GM21390 (cell line): ENCODE data around the gene SV2B.
"Not testable (repeated sequence)": the region's sequence is repeated elsewhere in the genome, so short reads cannot be mapped to it uniquely, and the experiment has no call there.

Experiments used
- ATAC-seq: cut with Tn5 transposase; IDR thresholded peaks from one replicate; pipeline ENCODE4 v1.9.1; 2021; ENCODE audit not compliant: unreplicated experiment

Gene SV2B, protein sequence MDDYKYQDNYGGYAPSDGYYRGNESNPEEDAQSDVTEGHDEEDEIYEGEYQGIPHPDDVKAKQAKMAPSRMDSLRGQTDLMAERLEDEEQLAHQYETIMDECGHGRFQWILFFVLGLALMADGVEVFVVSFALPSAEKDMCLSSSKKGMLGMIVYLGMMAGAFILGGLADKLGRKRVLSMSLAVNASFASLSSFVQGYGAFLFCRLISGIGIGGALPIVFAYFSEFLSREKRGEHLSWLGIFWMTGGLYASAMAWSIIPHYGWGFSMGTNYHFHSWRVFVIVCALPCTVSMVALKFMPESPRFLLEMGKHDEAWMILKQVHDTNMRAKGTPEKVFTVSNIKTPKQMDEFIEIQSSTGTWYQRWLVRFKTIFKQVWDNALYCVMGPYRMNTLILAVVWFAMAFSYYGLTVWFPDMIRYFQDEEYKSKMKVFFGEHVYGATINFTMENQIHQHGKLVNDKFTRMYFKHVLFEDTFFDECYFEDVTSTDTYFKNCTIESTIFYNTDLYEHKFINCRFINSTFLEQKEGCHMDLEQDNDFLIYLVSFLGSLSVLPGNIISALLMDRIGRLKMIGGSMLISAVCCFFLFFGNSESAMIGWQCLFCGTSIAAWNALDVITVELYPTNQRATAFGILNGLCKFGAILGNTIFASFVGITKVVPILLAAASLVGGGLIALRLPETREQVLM

DNA sequence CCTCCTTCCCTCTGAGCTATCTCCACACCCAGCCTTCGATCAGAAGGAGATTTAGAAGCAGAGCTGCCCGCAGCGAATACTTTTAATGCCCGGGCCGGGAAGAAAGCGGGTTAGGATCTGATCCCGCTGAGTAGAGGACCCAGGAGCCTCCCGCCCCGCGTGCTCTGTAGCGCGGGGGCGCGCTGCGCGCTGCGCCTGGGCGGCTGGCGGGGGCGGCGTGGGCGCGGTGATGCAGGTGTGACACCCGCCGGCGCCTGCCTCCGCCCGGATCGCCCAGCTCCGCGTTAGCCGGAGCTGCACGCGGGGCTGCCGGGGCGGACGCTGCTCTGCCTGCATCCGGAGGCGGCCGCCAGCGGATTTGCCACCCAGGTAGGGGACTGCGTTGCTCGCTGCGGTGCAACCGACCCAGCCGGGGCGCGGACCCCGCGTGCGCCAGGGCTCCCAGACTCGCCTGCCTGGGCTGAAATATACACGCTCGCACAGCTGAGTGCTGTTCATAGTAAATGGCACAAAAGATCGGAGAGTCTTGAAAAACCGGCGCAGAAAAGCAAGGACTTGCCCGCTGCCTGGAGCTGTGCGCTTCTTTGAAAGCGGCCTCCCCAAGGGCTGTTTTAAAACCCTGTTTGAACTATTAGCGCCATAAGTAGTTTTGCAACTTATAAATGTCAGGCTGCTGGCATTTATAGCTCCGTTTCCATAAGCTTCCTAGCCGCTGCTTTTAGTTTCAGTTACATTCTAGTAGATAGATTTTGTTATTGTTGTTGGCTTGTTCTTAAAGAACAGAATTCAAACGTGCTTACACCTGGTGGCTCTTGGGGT is at the start of gene SV2B:
Gene SV2B, plus strand, starts transcription at position 263 of the 819 bp plus-strand sequence. CDS start 126,007 bp downstream, outside the sequence.
- ATAC-seq, result peak; percentile 66

DNA sequence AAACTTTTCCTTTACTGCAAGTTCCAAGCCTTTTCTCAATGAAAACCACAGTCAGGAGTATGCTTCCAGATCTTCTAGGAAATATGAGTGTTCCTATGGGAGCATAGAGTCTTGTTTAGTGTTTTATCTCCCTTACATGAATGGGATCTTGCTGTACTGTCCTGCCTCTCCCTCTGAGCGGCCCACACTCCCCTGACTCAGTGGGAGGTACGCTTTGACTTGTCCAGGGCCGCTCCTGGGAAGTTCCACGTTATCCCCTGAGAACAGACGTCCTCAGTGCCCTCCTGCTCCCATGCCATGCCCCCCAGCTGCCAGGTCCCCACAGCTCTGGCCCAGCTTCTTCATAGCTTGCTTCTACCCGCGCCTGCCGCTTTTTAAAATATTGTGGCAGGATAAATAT is 48.8 kb upstream of the SV2B start:
- ATAC-seq, result no peak

DNA sequence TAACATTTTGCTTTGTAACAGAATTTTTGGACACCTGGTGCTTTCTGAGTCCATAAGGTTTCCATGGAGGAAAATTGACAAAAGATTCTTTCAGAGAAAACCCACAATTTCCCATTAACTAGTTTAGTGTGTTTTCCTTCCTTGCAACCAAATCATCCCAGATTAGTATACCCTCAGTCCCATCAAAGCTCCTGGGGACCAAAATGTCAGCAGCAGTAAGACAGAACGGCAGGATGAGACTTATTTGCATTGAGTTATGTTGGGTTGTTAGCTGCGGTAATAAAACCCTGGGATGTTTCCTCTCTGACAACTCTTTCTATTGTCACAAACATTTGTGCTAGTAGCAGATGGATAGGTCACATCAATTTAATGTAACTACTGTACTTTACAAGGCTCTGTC is 45.2 kb upstream of the SV2B start:
- ATAC-seq, result no peak

DNA sequence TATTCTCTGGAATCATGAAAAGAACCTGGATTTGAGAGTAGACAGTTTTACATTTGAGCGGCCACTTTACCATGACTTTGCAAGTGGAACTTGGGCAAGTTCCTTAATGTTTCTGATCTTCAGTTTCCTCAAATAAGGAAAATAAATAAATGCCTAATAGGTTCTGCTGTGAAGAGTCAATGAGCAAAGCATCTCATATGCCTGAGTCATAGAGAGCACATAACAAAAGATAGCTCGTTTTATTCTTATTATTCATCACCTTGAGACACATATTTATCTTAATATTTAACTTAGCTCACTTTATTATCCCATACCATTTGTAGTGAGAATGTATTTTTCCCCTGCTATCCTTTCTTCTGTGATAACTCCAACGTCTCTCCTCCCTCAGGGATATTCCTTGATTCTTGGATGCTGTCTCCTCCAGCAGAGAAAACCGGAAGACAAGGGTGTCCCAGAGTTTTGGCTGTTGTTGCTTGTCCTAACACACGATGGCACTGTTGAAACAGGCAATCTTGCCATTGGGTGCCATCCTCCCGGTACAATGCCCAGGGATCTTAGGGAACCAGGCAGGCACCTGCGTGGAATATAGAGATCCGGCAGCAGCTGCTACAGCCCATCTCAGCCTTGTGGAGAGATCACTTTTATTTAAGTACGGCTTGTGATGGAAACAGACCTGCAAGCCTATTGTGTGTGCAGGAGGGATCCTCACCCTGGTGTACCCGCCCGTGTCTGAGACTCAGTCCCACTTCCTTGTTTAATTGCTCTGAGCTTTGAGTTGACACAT is 44.3 kb upstream of the SV2B start:
- ATAC-seq, result peak; percentile 77

DNA sequence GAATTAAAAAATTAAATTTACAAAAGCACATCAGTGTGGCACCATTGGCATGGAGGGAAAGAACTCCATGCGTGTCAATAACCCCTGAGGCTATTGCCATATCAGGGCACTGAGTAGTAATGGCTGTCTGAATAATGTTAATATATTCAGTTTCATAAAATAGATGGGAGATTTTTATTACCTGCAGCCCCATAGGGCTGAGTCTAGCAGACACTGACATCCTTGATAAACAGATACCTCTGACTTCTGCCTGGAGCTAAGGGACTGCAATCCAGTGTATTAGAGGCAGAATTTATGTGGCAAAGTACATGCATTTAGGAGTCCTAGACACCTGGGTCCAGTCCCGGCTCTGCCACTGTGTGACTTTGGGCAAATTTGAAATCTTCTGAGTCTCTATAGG is 38.8 kb upstream of the SV2B start:
- no peak for ATAC-seq

DNA sequence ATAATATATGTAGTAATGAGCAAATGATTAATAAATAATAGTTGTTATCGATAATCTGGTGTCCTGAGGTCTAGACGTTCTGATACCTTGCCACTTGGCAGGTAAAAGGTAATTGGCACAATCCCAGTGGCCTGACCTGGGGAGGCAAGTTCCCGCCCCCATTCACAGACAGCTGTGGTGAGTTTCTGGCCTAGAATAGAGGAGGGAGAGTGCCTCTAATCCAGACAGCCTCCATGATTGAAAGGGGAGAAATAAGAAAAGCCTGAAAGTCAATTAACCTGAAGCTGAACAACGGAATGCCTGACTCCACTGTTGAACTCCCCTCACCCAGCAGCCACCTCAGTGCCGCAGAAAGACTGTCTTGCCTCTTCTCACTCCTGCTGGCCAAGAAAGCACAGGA is 38.1 kb upstream of the SV2B start:
- no peak for ATAC-seq

DNA sequence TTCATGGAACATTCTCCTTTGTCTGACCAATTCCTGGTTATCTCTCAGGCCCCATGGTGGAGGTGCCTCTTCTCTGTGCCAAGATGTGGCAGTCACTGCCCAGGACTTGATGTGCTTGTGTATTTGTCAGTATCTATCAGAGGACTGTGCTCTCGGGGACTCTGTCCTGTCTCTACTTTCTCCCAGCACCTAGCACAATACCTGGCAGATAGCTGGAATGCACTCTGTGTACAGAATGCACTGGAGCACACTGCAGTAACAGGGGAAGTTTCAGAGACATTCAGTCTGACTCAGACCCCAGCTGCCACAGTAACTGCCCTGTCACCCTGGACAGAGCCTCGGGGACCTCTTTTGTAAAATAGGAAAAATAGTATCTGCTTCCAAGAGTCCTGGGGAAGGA is 34.6 kb upstream of the SV2B start:
- ATAC-seq, result no peak

DNA sequence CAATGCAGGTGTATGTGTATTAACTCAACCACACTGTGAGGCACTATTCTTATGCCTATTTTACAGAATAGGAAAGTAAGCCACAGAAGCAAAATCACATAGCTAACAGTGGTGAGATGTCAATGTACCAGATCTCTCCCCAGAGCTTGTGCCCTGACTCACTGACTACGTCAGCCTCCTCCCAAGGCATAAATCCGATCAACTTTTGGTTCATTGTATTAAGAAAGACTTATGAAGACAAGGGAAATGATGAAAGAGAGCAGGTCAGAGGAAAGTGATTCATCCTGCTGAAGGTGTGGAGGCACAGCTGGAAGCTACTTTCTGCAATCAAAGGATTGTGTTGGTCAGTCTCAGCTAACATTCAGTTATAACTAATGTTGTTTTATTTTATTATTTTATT is 33.0 kb upstream of the SV2B start:
- ATAC-seq, result no peak

DNA sequence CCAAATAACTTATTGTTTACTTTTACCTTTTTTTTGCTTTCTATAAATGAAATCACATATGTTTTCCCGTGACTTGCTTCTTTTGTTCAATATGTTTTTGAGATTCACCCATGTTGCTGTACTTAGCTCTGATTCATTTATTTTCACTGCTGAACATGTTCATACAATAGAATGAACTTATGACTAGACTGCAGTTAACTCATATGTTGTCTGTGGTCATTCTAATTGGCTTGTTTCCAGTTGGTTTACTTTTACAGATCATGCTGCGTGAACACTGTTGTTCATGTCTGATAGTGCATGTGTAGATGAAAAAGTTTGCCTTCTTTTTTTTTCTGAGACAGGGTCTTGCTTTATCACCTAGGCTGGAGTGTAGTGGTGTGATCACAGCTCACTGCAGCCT is 31.6 kb upstream of the SV2B start:
- no peak for ATAC-seq

DNA sequence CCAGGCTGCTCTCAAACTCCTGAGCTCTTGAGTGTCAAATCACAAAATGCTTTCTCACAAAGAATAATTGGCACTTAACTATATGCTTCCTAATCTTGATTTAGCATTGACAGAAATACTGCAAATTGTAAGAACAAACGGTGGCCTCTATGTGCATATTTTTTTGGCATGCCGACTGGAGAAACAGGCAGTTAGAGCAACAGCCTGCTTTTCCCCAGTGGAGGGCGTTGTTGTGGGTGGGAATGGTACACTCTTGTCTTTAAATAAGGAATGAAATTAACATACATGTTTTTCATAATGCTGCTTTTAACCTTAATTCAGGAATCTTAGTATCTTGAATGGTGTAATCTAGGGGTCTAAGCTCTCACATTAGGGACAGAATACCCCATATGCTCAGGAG is 31.1 kb upstream of the SV2B start:
- no peak for ATAC-seq

DNA sequence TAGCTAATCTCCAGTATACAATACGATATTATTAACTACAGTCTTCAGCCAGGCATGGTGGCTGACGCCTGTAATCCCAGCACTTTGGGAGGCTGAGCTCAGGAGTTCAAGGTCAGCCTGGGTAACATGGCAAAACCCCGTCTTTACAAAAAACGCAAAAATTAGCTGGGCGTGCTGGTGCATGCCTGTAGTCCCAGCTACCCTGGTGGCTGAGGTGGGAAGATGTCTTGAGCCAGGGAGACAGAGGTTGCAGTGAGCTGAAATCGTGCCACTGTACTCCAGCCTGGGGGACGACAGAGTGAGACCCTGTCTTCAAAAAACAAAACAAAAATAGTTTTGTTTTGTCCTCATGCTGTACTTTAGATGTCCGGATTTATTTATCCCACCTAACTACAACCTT is 29.2 kb upstream of the SV2B start:
- no peak for ATAC-seq

DNA sequence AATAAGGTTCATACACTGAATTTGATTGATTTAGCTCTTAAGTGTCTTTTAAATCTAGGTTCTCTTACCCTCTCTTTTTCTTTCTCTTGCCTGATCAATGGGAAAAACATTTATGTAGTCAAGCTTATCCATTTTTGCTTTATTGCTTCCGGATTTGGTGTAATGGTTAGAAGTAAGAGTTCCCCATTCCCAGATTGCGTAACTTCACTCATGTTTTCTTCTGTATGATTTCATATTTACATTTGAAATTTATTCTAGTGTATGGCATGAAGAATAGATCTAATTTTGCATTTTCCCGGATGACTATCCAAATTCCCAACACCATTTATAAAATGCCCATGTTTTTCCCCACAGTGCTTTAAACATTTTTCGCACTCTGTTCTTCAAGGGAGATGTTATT is 27.9 kb upstream of the SV2B start:
- no peak for ATAC-seq

DNA sequence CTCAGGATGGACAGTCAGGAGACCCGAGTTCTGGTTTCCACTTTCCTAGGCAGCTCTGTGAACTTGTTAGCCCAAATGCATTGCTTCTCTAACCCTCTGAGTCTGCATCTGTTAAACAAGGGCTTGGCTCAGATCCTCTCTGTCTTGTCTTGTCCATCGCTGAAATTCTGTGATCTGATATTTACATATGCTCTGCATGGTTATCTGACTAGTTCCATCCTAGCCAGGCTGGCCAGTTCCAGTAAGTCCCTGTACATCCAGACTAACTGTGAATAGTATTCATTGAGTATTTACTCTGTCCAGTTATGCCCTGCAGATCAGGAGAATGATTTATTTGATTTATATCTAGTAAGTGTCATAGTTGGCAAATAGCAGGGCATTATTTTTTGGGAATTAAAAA is 27.0 kb upstream of the SV2B start:
- ATAC-seq, result no peak

DNA sequence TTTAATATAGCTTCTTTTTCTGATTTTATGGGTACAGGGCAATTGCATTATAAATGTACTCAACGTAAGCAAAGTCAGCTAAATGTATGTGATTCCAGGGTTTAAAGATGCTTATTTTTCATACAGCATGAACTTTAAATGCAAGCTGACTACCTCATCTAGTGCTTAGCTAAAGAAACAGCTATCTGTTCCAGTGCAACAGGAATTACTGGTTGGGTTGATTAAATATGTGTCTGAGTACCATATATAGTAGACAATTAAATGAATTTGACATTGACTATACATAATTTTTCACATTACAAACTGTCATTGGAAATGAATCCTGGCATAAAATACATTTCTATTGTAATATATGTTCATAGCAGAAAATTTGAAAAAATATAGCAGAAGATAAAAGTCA is 26.3 kb upstream of the SV2B start:
- no peak for ATAC-seq

DNA sequence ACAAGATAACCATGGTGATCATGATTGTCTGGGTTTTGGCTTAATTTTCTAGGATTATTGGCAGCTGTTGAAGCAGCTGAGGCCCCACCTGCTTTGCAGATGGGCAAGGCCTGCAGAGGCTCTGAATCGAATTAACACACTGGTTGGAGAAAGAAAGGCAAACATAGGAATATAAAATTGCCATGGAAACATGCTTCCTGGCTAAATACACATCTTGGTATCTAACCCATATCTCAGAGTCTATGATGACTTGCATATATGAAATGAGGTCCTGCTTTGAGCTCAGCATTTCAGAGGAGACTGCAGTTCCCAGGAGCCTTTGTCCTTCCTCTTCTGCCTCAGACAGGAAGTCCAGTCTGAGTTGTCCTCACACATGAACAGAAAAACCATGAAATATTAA is 24.3 kb upstream of the SV2B start:
- no peak for ATAC-seq

DNA sequence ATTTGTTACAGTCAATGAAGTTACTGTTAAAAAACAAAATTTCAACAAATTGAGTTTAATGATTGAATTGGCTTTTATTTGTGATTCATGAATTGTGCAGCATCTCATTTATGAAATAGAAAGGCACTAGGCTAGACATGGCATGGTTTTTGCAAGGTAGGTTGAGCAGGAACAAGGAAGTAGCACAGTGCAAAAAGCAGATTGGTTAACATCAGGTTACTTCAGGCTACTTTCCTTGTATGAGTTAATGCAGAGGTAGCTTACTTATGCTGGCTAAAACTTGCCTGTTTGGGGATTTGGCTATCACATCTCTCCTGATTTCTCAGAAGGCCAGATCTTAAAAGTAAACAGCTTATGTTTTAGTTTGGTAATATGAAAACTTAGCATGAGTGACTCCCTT is 23.0 kb upstream of the SV2B start:
- no peak for ATAC-seq

DNA sequence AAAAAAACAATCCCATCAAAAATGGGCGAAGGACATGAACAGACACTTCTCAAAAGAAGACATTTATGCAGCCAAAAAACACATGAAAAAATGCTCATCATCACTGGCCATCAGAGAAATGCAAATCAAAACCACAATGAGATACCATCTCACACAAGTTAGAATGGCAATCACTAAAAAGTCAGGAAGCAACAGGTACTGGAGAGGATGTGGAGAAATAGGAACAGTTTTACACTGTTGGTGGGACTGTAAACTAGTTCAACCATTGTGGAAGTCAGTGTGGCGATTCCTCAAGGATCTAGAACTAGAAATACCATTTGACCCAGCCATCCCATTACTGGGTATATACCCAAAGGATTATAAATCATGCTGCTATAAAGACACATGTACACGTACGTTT is 6.2 kb upstream of the SV2B start:
- ATAC-seq, result not testable (repeated sequence)

DNA sequence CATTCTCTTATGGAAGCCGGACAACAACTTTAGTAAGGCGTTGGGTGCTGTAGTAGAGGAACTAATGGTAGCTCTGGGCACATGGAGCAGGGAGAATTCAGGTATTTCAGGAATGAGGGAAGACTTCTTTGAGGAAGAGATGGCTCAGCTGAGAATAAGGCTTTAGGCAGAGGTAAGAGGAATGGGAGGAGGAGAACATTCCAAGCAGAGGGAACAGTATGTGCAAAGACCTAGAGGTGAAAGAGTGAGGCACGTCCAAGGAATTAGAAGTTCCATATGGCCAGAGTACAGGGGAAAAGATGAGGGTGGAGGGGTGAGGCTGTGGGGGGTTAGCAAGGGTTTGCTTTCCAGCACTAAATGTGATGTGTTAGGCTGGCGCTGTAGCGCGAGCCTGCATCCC is 1.6 kb upstream of the SV2B start:
- no peak for ATAC-seq

DNA sequence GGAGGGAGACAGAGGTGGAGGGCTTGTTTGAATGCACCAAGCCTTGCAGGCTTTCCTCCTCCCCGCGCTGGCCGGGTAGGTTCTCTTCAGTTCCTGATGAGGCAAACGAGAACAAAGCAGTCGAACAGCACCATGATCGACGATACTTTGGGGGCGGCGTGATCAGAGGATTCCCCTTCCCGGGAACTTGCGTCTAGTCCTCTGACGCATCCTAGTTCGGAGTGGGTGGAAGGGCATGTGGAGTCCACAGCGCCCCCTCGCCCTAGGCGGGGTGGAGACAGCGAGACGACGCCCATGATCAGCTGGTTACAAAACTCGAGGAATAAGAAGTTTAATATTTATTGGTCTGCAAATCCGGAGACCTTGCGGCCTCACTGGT is 452 bp upstream of the SV2B start:
- ATAC-seq, result peak; percentile 24

DNA sequence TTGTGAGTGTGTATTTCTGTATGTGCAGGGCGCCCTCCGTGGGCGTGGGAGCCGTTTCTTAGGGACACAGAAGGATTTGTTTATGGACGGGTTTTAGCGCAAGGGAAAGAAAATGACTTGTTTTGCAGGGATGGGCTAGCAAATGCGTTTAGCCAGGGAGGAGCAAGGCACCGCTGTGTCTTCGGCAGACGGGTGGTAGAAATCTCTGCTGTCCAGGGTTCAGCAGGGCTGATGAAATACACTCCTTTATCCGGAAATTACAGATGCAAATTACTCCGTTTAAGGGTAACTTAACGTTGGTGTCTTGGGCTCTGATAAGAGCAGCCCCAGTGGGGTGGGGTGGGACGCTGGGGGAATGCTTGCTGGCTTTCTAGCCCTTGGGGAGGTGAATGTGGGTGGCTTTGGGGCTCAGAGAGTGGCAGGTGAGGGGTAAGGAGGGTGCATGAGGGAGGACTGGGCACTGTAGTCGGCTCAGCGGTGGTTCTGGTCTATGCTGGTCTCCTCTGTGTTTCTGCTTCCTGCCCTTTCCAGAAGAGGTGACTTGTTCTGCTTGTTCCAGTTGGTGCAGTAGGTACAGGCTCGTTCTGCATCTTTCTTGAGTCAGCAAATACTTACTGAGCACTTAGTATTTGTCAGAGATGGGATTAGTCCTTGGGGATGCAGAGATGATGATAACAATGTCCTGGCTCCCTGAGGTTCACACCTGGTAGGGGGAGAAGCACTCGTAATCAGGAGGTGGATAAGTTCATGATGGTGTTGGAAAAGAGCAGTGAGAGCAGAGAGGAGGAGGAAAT is 954 bp downstream of the SV2B start:
- ATAC-seq, result peak; percentile 5
